ENCODE measurements around the gene DCLK1. TPM values are rescaled to one million over a fixed set of nuclear protein-coding genes. Genes with fewer than 3 reads are reported as not detected.

Gene DCLK1
- total RNA-seq, 4 donors from 2014 or later, result 11.9 to 26.4 (median 15.5) TPM

DNA sequence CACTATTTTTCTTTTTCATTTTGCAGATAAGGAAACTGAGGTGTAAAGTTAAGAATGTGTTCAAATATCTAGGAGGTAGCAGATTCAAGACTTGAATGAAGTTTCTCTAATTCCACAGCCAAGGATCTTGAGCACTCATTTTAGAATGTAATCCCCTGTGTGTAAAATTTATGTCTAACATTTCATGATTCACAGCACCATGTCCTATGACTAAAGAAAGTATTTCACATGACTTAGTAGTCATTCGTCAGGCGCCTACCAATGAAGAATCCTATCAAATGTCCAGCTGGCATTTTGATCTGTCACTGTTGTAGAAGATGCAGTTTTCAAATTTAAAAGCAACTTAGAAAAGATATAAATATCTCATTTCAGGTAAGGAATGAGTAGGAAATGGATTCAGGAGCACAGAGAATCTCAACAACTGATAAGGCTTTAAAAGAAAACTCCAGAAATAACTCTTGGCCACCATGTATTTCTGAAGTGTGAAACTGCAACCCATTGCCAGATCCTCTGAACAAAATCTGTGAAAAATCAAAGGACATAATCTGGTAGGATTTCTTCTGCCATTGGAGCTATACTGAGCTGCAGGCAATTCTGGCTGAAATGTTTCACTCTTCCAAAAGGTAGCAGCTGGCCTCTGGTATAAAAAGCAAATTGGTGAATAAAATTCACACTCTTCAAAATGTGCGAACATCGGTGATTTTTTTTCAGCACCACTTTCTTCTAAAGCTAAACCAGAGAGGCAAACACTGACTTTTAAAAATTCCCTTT lies 92.2 kb downstream of the DCLK1 start:
- 92 to 98% methylated on average over 4 of the region's 4 CpGs for WGBS, 2 donors
- H3K27me3 ChIP-seq, result no peaks in the 10 kb centered on the region
- intact Hi-C loops (cut with DNase I), result no loop called here
- no peaks in the 10 kb centered on the region for H3K9me3 ChIP-seq
- H3K27ac ChIP-seq, result no peak overlapping the region
- H3K4me3 ChIP-seq (replicated peaks in 1 of 3), result no peak overlapping the region
- peaks cover 0 to 4% of the 10 kb centered on the region in 2 donors for H3K4me1 ChIP-seq
- no peaks in the 10 kb centered on the region for H3K36me3 ChIP-seq
- TF ChIP-seq, protein P1, sequence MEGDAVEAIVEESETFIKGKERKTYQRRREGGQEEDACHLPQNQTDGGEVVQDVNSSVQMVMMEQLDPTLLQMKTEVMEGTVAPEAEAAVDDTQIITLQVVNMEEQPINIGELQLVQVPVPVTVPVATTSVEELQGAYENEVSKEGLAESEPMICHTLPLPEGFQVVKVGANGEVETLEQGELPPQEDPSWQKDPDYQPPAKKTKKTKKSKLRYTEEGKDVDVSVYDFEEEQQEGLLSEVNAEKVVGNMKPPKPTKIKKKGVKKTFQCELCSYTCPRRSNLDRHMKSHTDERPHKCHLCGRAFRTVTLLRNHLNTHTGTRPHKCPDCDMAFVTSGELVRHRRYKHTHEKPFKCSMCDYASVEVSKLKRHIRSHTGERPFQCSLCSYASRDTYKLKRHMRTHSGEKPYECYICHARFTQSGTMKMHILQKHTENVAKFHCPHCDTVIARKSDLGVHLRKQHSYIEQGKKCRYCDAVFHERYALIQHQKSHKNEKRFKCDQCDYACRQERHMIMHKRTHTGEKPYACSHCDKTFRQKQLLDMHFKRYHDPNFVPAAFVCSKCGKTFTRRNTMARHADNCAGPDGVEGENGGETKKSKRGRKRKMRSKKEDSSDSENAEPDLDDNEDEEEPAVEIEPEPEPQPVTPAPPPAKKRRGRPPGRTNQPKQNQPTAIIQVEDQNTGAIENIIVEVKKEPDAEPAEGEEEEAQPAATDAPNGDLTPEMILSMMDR (IDR thresholded peaks at IDR 0.05), result no peak
- TF ChIP-seq POLR2A (IDR thresholded peaks at IDR 0.05), result no peak
- DNase-seq, result no peak

DNA sequence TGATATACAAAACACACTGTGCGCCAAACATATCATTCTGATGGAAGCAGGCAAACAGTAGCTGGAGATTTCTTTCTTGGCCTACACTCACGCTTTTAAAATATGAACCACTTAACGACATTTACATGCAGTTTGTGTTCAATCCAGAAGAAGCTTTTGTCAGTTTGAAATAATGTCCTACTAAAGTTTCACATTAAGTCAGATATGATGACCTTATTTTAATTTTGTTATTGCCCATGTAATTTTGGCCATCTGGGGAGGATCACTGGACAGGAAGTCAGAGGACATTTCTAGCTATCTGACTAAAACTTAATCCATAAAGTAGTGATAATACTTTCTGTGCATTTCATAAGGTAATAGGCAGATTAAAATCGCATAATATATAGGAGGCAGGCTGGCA lies 98.1 kb downstream of the DCLK1 start:
- no peaks in the 10 kb centered on the region for H3K36me3 ChIP-seq
- no peaks in the 10 kb centered on the region for H3K27me3 ChIP-seq
- 83 to 84% methylated on average over 4 of the region's 4 CpGs for WGBS, 2 donors
- intact Hi-C loops (cut with DNase I), result no loop called here
- no peak overlapping the region for H3K4me3 ChIP-seq (replicated peaks in 1 of 3)
- DNase-seq, result no peak
- no peak overlapping the region for H3K27ac ChIP-seq
- peaks cover 0 to 4% of the 10 kb centered on the region in 2 donors for H3K4me1 ChIP-seq
- TF ChIP-seq POLR2A (IDR thresholded peaks at IDR 0.05), result no peak
- TF ChIP-seq, protein P1 (IDR thresholded peaks at IDR 0.05), result no peak
- H3K9me3 ChIP-seq, result no peaks in the 10 kb centered on the region

DNA sequence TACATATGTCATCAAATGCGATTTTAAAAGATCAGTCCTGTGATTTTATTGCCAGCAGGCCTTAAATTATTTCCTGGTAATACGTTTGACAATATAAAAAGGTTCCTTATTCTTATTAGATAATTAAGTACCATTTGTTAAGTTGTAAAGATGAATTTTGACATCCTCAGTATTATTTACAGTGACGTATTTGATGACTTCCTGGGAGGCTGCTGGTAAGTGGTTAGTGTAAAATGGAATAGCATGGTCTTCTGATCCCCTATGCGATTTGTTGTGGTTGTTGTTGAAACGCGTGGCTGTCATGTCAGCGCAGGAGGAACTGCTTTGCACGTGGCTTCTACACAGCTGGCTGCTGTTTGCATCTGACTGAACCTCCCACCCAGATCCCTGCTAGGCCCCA lies 99.7 kb downstream of the DCLK1 start:
- H3K36me3 ChIP-seq, result no peaks in the 10 kb centered on the region
- H3K27me3 ChIP-seq, result no peaks in the 10 kb centered on the region
- peaks cover 0 to 4% of the 10 kb centered on the region in 2 donors for H3K4me1 ChIP-seq
- no peak overlapping the region for H3K27ac ChIP-seq
- DNase-seq, result no peak
- H3K9me3 ChIP-seq, result no peaks in the 10 kb centered on the region
- WGBS, 2 donors, result 77 to 84% methylated on average over 8 of the region's 8 CpGs
- TF ChIP-seq POLR2A (IDR thresholded peaks at IDR 0.05), result no peak
- TF ChIP-seq, protein P1 (IDR thresholded peaks at IDR 0.05), result no peak
- no peak overlapping the region for H3K4me3 ChIP-seq (replicated peaks in 1 of 3)
- intact Hi-C loops (cut with DNase I), result no loop called here

DNA sequence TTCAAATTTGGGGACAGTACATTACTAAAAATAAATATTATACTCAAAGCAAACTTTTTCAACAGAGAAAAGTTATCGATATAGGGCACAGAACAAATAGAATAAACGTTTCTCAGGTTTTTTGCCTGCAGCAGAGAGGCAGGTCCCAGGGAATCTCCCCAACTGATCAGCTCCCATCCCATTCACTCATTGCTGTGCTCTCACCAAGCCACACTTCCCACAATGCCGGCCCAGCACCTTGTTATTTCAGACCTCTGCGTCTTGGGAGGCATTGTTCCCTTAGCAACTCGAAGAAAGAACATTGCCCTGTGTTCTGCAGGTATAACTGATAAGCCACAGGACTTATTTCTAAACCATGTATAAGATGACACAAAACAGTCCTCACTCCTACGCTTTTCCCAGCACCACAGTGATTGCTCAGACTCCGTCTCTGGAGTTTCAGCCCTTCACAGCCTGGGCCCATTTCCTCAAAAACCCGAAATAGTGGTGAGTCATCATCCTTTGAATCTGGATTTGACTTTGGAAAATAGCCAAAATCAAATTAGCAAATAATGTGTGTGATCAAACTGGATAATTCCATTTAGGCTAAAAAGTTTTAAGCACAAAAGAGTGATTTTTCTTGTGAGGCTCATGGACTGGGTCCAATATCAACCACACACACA lies 100.4 kb downstream of the DCLK1 start:
- DNase-seq, result no peak
- Histone ChIP-seq H3K9me3 (no peaks in the 10 kb centered on the region), H3K4me1 (peaks cover 0 to 4% of the 10 kb centered on the region in 2 donors), H3K27ac (no peak overlapping the region), H3K4me3 (replicated peaks in 1 of 3) (no peak overlapping the region), H3K27me3 (no peaks in the 10 kb centered on the region), H3K36me3 (no peaks in the 10 kb centered on the region)
- intact Hi-C loops (cut with DNase I), result no loop called here
- WGBS, 2 donors, result 65 to 75% methylated on average over 8 of the region's 8 CpGs
- no peak for TF ChIP-seq POLR2A (IDR thresholded peaks at IDR 0.05)
- TF ChIP-seq, protein P1 (IDR thresholded peaks at IDR 0.05), result no peak

DNA sequence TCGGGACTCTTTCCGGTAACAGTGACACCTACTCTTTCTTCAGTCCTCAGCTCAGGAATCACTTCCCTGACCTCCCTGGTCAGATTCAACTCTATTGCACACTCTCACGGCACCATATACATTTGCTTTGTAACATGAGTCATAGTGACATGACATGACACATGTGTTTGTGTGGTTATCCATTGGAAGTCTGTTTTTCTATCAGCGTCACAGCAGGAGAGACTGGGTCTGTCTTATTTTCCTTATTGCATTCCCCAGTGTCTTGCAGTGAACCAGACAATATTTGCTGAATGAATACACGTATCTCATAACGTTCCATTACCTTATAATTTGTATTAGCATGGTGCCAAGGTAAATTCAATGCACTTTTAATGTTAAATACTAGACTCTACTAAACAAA lies 102.0 kb downstream of the DCLK1 start:
- Histone ChIP-seq H3K4me1 (no peaks in the 10 kb centered on the region), H3K4me3 (replicated peaks in 1 of 3) (no peak overlapping the region), H3K9me3 (no peaks in the 10 kb centered on the region), H3K27me3 (no peaks in the 10 kb centered on the region), H3K27ac (no peak overlapping the region), H3K36me3 (no peaks in the 10 kb centered on the region)
- no peak for DNase-seq
- WGBS, 2 donors, result 91 to 92% methylated on average over 6 of the region's 6 CpGs
- TF ChIP-seq, protein P1 (IDR thresholded peaks at IDR 0.05), result no peak
- TF ChIP-seq POLR2A (IDR thresholded peaks at IDR 0.05), result no peak
- intact Hi-C loops (cut with DNase I), result no loop called here
